ENCODE results near the gene F11.

DNA sequence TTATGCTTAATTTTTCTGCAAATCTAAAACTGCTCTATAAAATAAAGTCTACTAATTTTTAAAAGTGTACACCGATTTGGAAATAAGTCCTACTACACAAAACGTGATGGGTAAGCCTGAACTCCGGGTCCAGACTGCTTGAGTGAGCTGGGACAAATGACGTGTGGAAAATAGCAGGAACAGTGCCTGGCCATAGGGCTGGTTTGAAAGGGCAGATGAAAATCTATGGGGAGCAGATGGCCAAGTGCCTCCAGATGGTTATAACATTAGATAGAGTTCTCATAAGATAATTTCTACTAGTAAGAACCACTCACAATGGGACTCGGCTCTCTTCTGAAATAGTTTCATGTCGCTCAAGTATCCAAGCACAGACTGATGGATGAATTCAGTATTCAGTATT lies 52.5 kb downstream of the F11 start:
- no peak for TF ChIP-seq POLR2A (IDR thresholded peaks at IDR 0.05; ENCODE audit: low read depth, low read length)
- no peak for TF ChIP-seq POLR2AphosphoS5 (IDR thresholded peaks at IDR 0.05; ENCODE audit: low read depth, low read length)

Measured in GM12891 (cell line).